AG09319 (cell line): ENCODE measurements around the gene SYT6.

Source experiments
- DNase-seq: peaks from one replicate; pipeline ENCODE4 v3.0.0-alpha.2; 2010; ENCODE audit warnings: low read depth; ENCODE audit errors: extremely low read depth
- CTCF ChIP-seq: IDR thresholded peaks from 2 replicates; pipeline ENCODE4 v1.5.1; 2011; ENCODE audit warnings: low read depth, mild to moderate bottlenecking, inconsistent platforms, low read length, moderate library complexity

SYT6 gene

GRCh38 chr1:114153261-114154145, at the start of gene SYT6:
SYT6 (minus strand) TSS chr1:114153869; CDS start chr1:114153772, 97 bp downstream.
- TF ChIP-seq CTCF, result no peak
- DNase-seq, result no peak

GRCh38 chr1:114201486-114201885, 47.8 kb upstream of the SYT6 start:
- TF ChIP-seq CTCF, result no peak
- no peak for DNase-seq

GRCh38 chr1:114199017-114199594, 45.4 kb upstream of the SYT6 start:
- DNase-seq, result no peak
- TF ChIP-seq CTCF, result no peak

GRCh38 chr1:114196992-114197907, 43.6 kb upstream of the SYT6 start:
- no peak for DNase-seq
- no peak for TF ChIP-seq CTCF

- no peak for DNase-seq
- no peak for TF ChIP-seq CTCF
Measured at GRCh38 chr1:114195819-114196218, 42.1 kb upstream of the SYT6 start.

GRCh38 chr1:114192328-114192727, 38.7 kb upstream of the SYT6 start:
- no peak for TF ChIP-seq CTCF
- no peak for DNase-seq

GRCh38 chr1:114189398-114189797, 35.7 kb upstream of the SYT6 start:
- TF ChIP-seq CTCF, result no peak
- no peak for DNase-seq
